NCI-H146 treated with DMSO at 0.1 percent for 48 hours (cell line): ENCODE results near the gene EHF.

Source experiments
- DNase-seq: peaks from one replicate; lab custom pipeline; 2025; ENCODE audit not compliant: unreplicated experiment; lab: John Stamatoyannopoulos, UW

EHF gene

GRCh38 chr11:34601609-34602008, 19.3 kb upstream of the EHF start:
- no peak for DNase-seq

GRCh38 chr11:34602245-34602644, 18.6 kb upstream of the EHF start:
- no peak for DNase-seq

- DNase-seq, result no peak
Measured at GRCh38 chr11:34603129-34604001, 17.5 kb upstream of the EHF start.

- no peak for DNase-seq
Measured at GRCh38 chr11:34604145-34604544, 16.7 kb upstream of the EHF start.

GRCh38 chr11:34604911-34605310, 16.0 kb upstream of the EHF start:
- DNase-seq, result no peak

GRCh38 chr11:34605481-34606325, 15.2 kb upstream of the EHF start:
- DNase-seq, result no peak

- no peak for DNase-seq
Measured at GRCh38 chr11:34606326-34607120, 14.4 kb upstream of the EHF start.

- no peak for DNase-seq
Measured at GRCh38 chr11:34609187-34609751, 11.6 kb upstream of the EHF start.

- no peak for DNase-seq
Measured at GRCh38 chr11:34609850-34610249, 11.0 kb upstream of the EHF start.

- DNase-seq, result no peak
Measured at GRCh38 chr11:34610324-34611041, 10.4 kb upstream of the EHF start.

- no peak for DNase-seq
Measured at GRCh38 chr11:34613015-34613414, 7.9 kb upstream of the EHF start.

- DNase-seq, result no peak
Measured at GRCh38 chr11:34613552-34614056, 7.3 kb upstream of the EHF start.

- DNase-seq, result no peak
Measured at GRCh38 chr11:34614344-34615104, 6.4 kb upstream of the EHF start.

- no peak for DNase-seq
Measured at GRCh38 chr11:34616086-34616485, 4.8 kb upstream of the EHF start.

GRCh38 chr11:34616830-34617504, 3.9 kb upstream of the EHF start:
- DNase-seq, result no peak

- DNase-seq, result no peak
Measured at GRCh38 chr11:34618406-34618805, 2.5 kb upstream of the EHF start.

GRCh38 chr11:34619062-34619516, 1.8 kb upstream of the EHF start:
- no peak for DNase-seq

- DNase-seq, result no peak
Measured at GRCh38 chr11:34620202-34620601, 691 bp upstream of the EHF start.

GRCh38 chr11:34621876-34622275, 983 bp downstream of the EHF start:
- no peak for DNase-seq
